GM18505 (cell line): Measurements from ENCODE around the gene PLLP.
"Not testable (repeated sequence)": the region's sequence is repeated elsewhere in the genome, so short reads cannot be mapped to it uniquely, and the experiment has no call there.

Source experiments
- ATAC-seq: cut with Tn5 transposase; IDR thresholded peaks from one replicate; pipeline ENCODE4 v1.9.1; 2021; ENCODE audit not compliant: unreplicated experiment
- POLR2A ChIP-seq: IDR thresholded peaks from 4 replicates; pipeline ENCODE4 v1.6.1; 2011; ENCODE audit warnings: borderline replicate concordance; ENCODE audit not compliant: insufficient read depth, insufficient read length; ENCODE audit errors: extremely low read depth

PLLP gene

GRCh38 chr16:57273359-57273758 lies 11.1 kb downstream of the PLLP start:
- TF ChIP-seq POLR2A, result no peak

GRCh38 chr16:57271867-57272495 lies 12.5 kb downstream of the PLLP start:
- TF ChIP-seq POLR2A, result no peak
- ATAC-seq, result no peak

More at GRCh38 chr16:57273359-57273758, 11.1 kb downstream of the PLLP start:
- ATAC-seq, result no peak

- no peak for TF ChIP-seq POLR2A
- no peak for ATAC-seq
Measured at GRCh38 chr16:57271063-57271345, 13.5 kb downstream of the PLLP start.

GRCh38 chr16:57270221-57271062 lies 14.0 kb downstream of the PLLP start:
- no peak for TF ChIP-seq POLR2A
- ATAC-seq, result no peak

GRCh38 chr16:57268804-57269800 lies 15.4 kb downstream of the PLLP start:
- no peak for TF ChIP-seq POLR2A
- no peak for ATAC-seq

- not testable (repeated sequence) for ATAC-seq
Measured at GRCh38 chr16:57267343-57267742, 17.1 kb downstream of the PLLP start.

GRCh38 chr16:57266531-57267260 lies 17.8 kb downstream of the PLLP start:
- TF ChIP-seq POLR2A, result no peak
- no peak for ATAC-seq

GRCh38 chr16:57265850-57266530 lies 18.5 kb downstream of the PLLP start:
- no peak for TF ChIP-seq POLR2A
- ATAC-seq, result no peak

- TF ChIP-seq POLR2A, result no peak
- no peak for ATAC-seq
Measured at GRCh38 chr16:57264950-57265371, 19.5 kb downstream of the PLLP start.

GRCh38 chr16:57264381-57264780 lies 20.1 kb downstream of the PLLP start:
- no peak for TF ChIP-seq POLR2A
- no peak for ATAC-seq

- no peak for ATAC-seq
- no peak for TF ChIP-seq POLR2A
Measured at GRCh38 chr16:57263541-57264351, 20.7 kb downstream of the PLLP start.
